ENCODE measurements around the gene BLM. TPM values are rescaled to one million over a fixed set of nuclear protein-coding genes. Genes with fewer than 3 reads are reported as not detected.

BLM gene
- total RNA-seq, 1 donor = 1.4 TPM

- Histone ChIP-seq H3K4me1 (ENCODE audit: insufficient read depth, low read length) (no peaks in the 10 kb centered on the region), H3K79me2 (ENCODE audit: insufficient read depth, low read length) (no peaks in the 10 kb centered on the region), H3K4me2 (ENCODE audit: insufficient read depth, low read length) (no peak overlapping the region), H3K9me3 (ENCODE audit: low read depth, low read length) (no peaks in the 10 kb centered on the region), H3K27me3 (ENCODE audit: insufficient read depth, low read length) (no peaks in the 10 kb centered on the region), H2AFZ (ENCODE audit: low read length) (no peak overlapping the region), H4K20me1 (ENCODE audit: insufficient read depth, low read length) (no peaks in the 10 kb centered on the region), H3K36me3 (ENCODE audit: insufficient read depth, low read length) (no peaks in the 10 kb centered on the region), H3K27ac (ENCODE audit: low read depth, low read length) (no peak overlapping the region), H3K4me3 (ENCODE audit: insufficient read depth, low read length) (no peak overlapping the region)
- no peak for TF ChIP-seq CTCF (IDR thresholded peaks at IDR 0.05; ENCODE audit: extremely low read depth, low read depth, low read length)
- no peak for DNase-seq (ENCODE audit: insufficient read length, low spot score, missing footprints)
Observed at GRCh38 chr15:90799639-90800170, 82.6 kb downstream of the BLM start.

DNA sequence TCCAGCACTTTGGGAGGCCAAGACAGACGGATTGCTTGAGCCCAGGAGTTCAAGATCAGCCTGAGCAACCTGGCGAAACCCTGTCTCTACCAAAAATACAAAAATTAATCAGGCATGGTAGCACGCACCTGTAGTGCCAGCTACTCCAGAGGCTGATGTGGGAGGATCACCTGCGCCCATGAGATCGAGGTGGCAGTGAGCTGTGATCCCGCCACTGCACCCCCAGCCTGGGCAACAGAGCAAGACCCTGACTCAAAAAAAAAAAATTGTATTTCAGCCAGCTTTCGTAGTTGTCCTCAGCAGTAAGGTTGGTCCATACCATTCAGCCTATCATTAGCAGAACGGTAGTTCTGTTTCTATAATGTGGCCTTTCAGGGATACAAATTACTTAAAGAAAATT lies 84.7 kb downstream of the BLM start:
- no peak overlapping the region for H3K4me2 ChIP-seq (ENCODE audit: insufficient read depth, low read length)
- H3K27me3 ChIP-seq (ENCODE audit: insufficient read depth, low read length) = no peaks in the 10 kb centered on the region
- DNase-seq (ENCODE audit: insufficient read length, low spot score, missing footprints) = no peak
- H3K9me3 ChIP-seq (ENCODE audit: low read depth, low read length) = no peaks in the 10 kb centered on the region
- H3K4me1 ChIP-seq (ENCODE audit: insufficient read depth, low read length) = no peaks in the 10 kb centered on the region
- no peak overlapping the region for H2AFZ ChIP-seq (ENCODE audit: low read length)
- no peak overlapping the region for H3K27ac ChIP-seq (ENCODE audit: low read depth, low read length)
- no peaks in the 10 kb centered on the region for H4K20me1 ChIP-seq (ENCODE audit: insufficient read depth, low read length)
- H3K36me3 ChIP-seq (ENCODE audit: insufficient read depth, low read length) = no peaks in the 10 kb centered on the region
- no peaks in the 10 kb centered on the region for H3K79me2 ChIP-seq (ENCODE audit: insufficient read depth, low read length)
- TF ChIP-seq CTCF (IDR thresholded peaks at IDR 0.05; ENCODE audit: extremely low read depth, low read depth, low read length) = no peak
- H3K4me3 ChIP-seq (ENCODE audit: insufficient read depth, low read length) = no peak overlapping the region

GRCh38 chr15:90807074-90807785 lies 90.1 kb downstream of the BLM start:
- Histone ChIP-seq H4K20me1 (ENCODE audit: insufficient read depth, low read length) (no peaks in the 10 kb centered on the region), H3K27ac (ENCODE audit: low read depth, low read length) (no peak overlapping the region), H2AFZ (ENCODE audit: low read length) (no peak overlapping the region), H3K36me3 (ENCODE audit: insufficient read depth, low read length) (no peaks in the 10 kb centered on the region), H3K4me3 (ENCODE audit: insufficient read depth, low read length) (no peak overlapping the region), H3K79me2 (ENCODE audit: insufficient read depth, low read length) (no peaks in the 10 kb centered on the region), H3K9me3 (ENCODE audit: low read depth, low read length) (no peaks in the 10 kb centered on the region), H3K27me3 (ENCODE audit: insufficient read depth, low read length) (no peaks in the 10 kb centered on the region), H3K4me2 (ENCODE audit: insufficient read depth, low read length) (no peak overlapping the region), H3K4me1 (ENCODE audit: insufficient read depth, low read length) (peaks cover 4% of the 10 kb centered on the region)
- DNase-seq (ENCODE audit: insufficient read length, low spot score, missing footprints) = no peak
- no peak for TF ChIP-seq CTCF (IDR thresholded peaks at IDR 0.05; ENCODE audit: extremely low read depth, low read depth, low read length)

GRCh38 chr15:90807786-90808086 lies 90.6 kb downstream of the BLM start:
- Histone ChIP-seq H4K20me1 (ENCODE audit: insufficient read depth, low read length) (no peaks in the 10 kb centered on the region), H3K27ac (ENCODE audit: low read depth, low read length) (no peak overlapping the region), H3K79me2 (ENCODE audit: insufficient read depth, low read length) (no peaks in the 10 kb centered on the region), H3K27me3 (ENCODE audit: insufficient read depth, low read length) (no peaks in the 10 kb centered on the region), H3K4me2 (ENCODE audit: insufficient read depth, low read length) (no peak overlapping the region), H2AFZ (ENCODE audit: low read length) (no peak overlapping the region), H3K4me3 (ENCODE audit: insufficient read depth, low read length) (no peak overlapping the region), H3K4me1 (ENCODE audit: insufficient read depth, low read length) (peaks cover 4% of the 10 kb centered on the region), H3K36me3 (ENCODE audit: insufficient read depth, low read length) (no peaks in the 10 kb centered on the region), H3K9me3 (ENCODE audit: low read depth, low read length) (no peaks in the 10 kb centered on the region)
- no peak for TF ChIP-seq CTCF (IDR thresholded peaks at IDR 0.05; ENCODE audit: extremely low read depth, low read depth, low read length)
- DNase-seq (ENCODE audit: insufficient read length, low spot score, missing footprints) = no peak
